ENCODE measurements around the gene LPA. TPM values are rescaled to one million over a fixed set of nuclear protein-coding genes. Genes with fewer than 3 reads are reported as not detected.

Gene LPA
- total and polyA plus RNA-seq, 2 of the 13 experiments (the other 11 are each of a cell fraction or from before 2014, with no cell fraction given): not detected

GRCh38 chr6:160678744-160679401, 14.8 kb upstream of the LPA start (continued):
- TF ChIP-seq DNMT1 (CRISPR knock-in tag; IDR thresholded peaks at IDR 0.05) (0 out of 2 replicates have a peak, but pooled peaks have one; percentile 52), ZBTB39 (CRISPR knock-in tag; IDR thresholded peaks at IDR 0.05) (no peak), THRA (CRISPR knock-in tag; IDR thresholded peaks at IDR 0.05; ENCODE audit: borderline replicate concordance) (no peak), ZNF800 (CRISPR knock-in tag; IDR thresholded peaks at IDR 0.05) (no peak), MATR3 (CRISPR knock-in tag; IDR thresholded peaks at IDR 0.05) (no peak), MZF1 (CRISPR knock-in tag; IDR thresholded peaks at IDR 0.05; ENCODE audit: borderline replicate concordance) (no peak), FOXO1 (CRISPR knock-in tag; IDR thresholded peaks at IDR 0.05) (no peak), KLF9 (CRISPR knock-in tag; IDR thresholded peaks at IDR 0.05; ENCODE audit: low read depth) (no peak), AKAP8 (CRISPR knock-in tag; IDR thresholded peaks at IDR 0.05) (no peak), SOX6 (IDR thresholded peaks at IDR 0.05) (no peak), SOX6 (CRISPR knock-in tag; IDR thresholded peaks at IDR 0.05) (no peak), ZMYM4 (CRISPR knock-in tag; IDR thresholded peaks at IDR 0.05) (0 out of 2 replicates have a peak, but pooled peaks have one; percentile 29), ZNF160 (CRISPR knock-in tag; IDR thresholded peaks at IDR 0.05) (no peak), ZBTB21 (CRISPR knock-in tag; IDR thresholded peaks at IDR 0.05) (no peak), ZBTB14 (CRISPR knock-in tag; IDR thresholded peaks at IDR 0.05) (no peak), SATB2 (CRISPR knock-in tag; IDR thresholded peaks at IDR 0.05) (no peak), ZNF724P (CRISPR knock-in tag; IDR thresholded peaks at IDR 0.05; ENCODE audit: borderline replicate concordance) (no peak), HES4 (CRISPR knock-in tag; IDR thresholded peaks at IDR 0.05; ENCODE audit: borderline replicate concordance) (0 out of 2 replicates have a peak, but pooled peaks have one; percentile 34), PCBP1 (IDR thresholded peaks at IDR 0.05; ENCODE audit: borderline replicate concordance, low read depth, low read length) (0 out of 2 replicates have a peak, but pooled peaks have one; percentile 20), ZNF251 (CRISPR knock-in tag; IDR thresholded peaks at IDR 0.05) (0 out of 2 replicates have a peak, but pooled peaks have one; percentile 42)
- TF ChIP-seq, protein P1, sequence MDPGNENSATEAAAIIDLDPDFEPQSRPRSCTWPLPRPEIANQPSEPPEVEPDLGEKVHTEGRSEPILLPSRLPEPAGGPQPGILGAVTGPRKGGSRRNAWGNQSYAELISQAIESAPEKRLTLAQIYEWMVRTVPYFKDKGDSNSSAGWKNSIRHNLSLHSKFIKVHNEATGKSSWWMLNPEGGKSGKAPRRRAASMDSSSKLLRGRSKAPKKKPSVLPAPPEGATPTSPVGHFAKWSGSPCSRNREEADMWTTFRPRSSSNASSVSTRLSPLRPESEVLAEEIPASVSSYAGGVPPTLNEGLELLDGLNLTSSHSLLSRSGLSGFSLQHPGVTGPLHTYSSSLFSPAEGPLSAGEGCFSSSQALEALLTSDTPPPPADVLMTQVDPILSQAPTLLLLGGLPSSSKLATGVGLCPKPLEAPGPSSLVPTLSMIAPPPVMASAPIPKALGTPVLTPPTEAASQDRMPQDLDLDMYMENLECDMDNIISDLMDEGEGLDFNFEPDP (CRISPR knock-in tag; conservative IDR thresholded peaks at IDR 0.05): 0 out of 2 replicates have a peak, but pooled peaks have one; percentile 27
- TF ChIP-seq, protein P2, sequence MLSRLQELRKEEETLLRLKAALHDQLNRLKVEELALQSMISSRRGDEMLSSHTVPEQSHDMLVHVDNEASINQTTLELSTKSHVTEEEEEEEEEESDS (CRISPR knock-in tag; IDR thresholded peaks at IDR 0.05; ENCODE audit: borderline replicate concordance): no peak
